Endodermal cell (in vitro differentiated cells): ENCODE measurements around the gene FAF1. TPM values are rescaled to one million over a fixed set of nuclear protein-coding genes. Genes with fewer than 3 reads are reported as not detected.

ENCODE experiments used
- DNase-seq: peaks from one replicate; pipeline ENCODE4 v3.0.0-alpha.2; 2017
- H3K27ac ChIP-seq: 2 replicates; pipeline ENCODE4 v1.5.1; 2013; ENCODE audit warnings: mild to moderate bottlenecking, low read depth, low read length, moderate library complexity
- H3K27me3 ChIP-seq: 2 replicates; pipeline ENCODE4 v1.6.1; 2013; ENCODE audit warnings: mild to moderate bottlenecking, low read length, moderate library complexity; ENCODE audit not compliant: insufficient read depth, control insufficient read depth, poor library complexity, severe bottlenecking
- H3K36me3 ChIP-seq: 2 replicates; pipeline ENCODE4 v1.7.0; 2013; ENCODE audit warnings: mild to moderate bottlenecking, low read length, moderate library complexity; ENCODE audit not compliant: control insufficient read depth, insufficient read depth
- H3K4me1 ChIP-seq: one replicate; pipeline ENCODE4 v1.7.0; 2013; ENCODE audit warnings: low read length; ENCODE audit not compliant: control insufficient read depth, insufficient read depth
- H3K4me3 ChIP-seq: 2 replicates; pipeline ENCODE4 v1.5.1; 2013; ENCODE audit warnings: mild to moderate bottlenecking, low read length, moderate library complexity
- H3K9ac ChIP-seq: 2 replicates; pipeline ENCODE4 v1.6.1; 2013; ENCODE audit warnings: mild to moderate bottlenecking, low read length, moderate library complexity; ENCODE audit not compliant: poor library complexity, severe bottlenecking; ENCODE audit errors: extremely low read depth
- H3K9me3 ChIP-seq: 2 replicates; pipeline ENCODE4 v1.6.1; 2013; ENCODE audit warnings: mild to moderate bottlenecking, low read length, moderate library complexity; ENCODE audit not compliant: control insufficient read depth
- H3K27ac Mint-ChIP-seq: 2 replicates; pipeline ENCODE4 v1.8.0; 2020; ENCODE audit warnings: mixed read lengths
- H3K27me3 Mint-ChIP-seq: 2 replicates; pipeline ENCODE4 v1.8.0; 2021; ENCODE audit warnings: mild to moderate bottlenecking, mixed read lengths; ENCODE audit not compliant: insufficient read depth
- H3K36me3 Mint-ChIP-seq: 2 replicates; pipeline ENCODE4 v1.8.0; 2020; ENCODE audit warnings: low read depth, mixed read lengths
- H3K4me1 Mint-ChIP-seq: 2 replicates; pipeline ENCODE4 v1.8.0; 2020; ENCODE audit warnings: mixed read lengths
- H3K4me3 Mint-ChIP-seq: 2 replicates; pipeline ENCODE4 v1.8.0; 2020; ENCODE audit warnings: mild to moderate bottlenecking, moderate library complexity, mixed read lengths
- H3K9me3 Mint-ChIP-seq: 2 replicates; pipeline ENCODE4 v1.8.0; 2020; ENCODE audit warnings: mild to moderate bottlenecking, mixed read lengths
- WGBS, 2 experiments: methylation state at CpG; one replicate each; pipeline versions ENCODE4 v1.1.5 to v1.1.7; 2013; ENCODE audit warnings: missing lambda C conversion rate in 2 of 2, mixed read lengths in 1 of 2; ENCODE audit not compliant: insufficient coverage in 1 of 2, insufficient read length in 1 of 2; 5-methylcytosine and 5-hydroxymethylcytosine counted together
- total RNA-seq, 2 donors: library from RNA; stranded (reverse); fragmentation: NEBNext Ultra II Directional in 1 of 2; extraction: Animal tissue kit (Norgen Biotek cat#: 25700) in 1 of 2; gene quantifications; 2 replicates in 1 of 2; 3 replicates in 1 of 2; pipeline ENCODE4 v1.2.1, GENCODE V29; 2021
- TF ChIP-seq, protein P1 (sequence below): fragments of 200-600 bp; sonication (generic); conservative IDR thresholded peaks from 2 replicates; pipeline ENCODE4 v1.5.0; 2021; ENCODE audit warnings: antibody characterized with exemption, mild to moderate bottlenecking

Gene FAF1
- total RNA-seq, 2 donors from 2014 or later = 76.4 to 94.4 TPM

DNA sequence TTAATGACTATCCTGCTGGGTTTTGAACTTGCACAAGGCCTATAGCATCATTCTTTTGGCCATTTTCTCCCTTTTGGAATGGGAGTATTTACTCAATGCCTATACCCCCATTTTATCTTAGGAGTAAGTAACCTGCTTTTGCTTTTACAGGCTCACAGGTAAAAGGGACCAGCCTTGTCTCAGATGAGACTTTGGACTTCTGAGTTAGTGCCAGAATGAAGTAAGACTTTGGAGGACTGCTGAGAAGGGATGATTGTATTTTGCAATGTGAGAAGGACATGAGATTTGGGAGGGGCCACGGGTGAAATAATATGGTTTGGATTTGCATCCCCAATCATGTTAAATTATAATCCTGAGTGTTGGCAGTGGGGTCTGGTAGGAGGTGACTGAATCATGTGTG lies 212.7 kb downstream of the FAF1 start:
- Histone ChIP-seq H3K4me3 (no peak overlapping the region), H3K9me3 (no peaks in the 10 kb centered on the region), H3K9ac (no peak overlapping the region), H3K4me1 (peaks cover 4% of the 10 kb centered on the region), H3K36me3 (peaks cover 9% of the 10 kb centered on the region), H3K27ac (no peak overlapping the region), H3K27me3 (no peaks in the 10 kb centered on the region)
- Mint-ChIP-seq H3K36me3 (peaks cover 29% of the 10 kb centered on the region), H3K4me3 (no peak overlapping the region), H3K27ac (no peak overlapping the region), H3K27me3 (no peaks in the 10 kb centered on the region), H3K9me3 (peaks cover 2% of the 10 kb centered on the region), H3K4me1 (peaks cover 14% of the 10 kb centered on the region)
- DNase-seq = no peak
- 100% methylated on average over 1 of the region's 1 CpG for WGBS, 2 experiments
- TF ChIP-seq, protein P1, sequence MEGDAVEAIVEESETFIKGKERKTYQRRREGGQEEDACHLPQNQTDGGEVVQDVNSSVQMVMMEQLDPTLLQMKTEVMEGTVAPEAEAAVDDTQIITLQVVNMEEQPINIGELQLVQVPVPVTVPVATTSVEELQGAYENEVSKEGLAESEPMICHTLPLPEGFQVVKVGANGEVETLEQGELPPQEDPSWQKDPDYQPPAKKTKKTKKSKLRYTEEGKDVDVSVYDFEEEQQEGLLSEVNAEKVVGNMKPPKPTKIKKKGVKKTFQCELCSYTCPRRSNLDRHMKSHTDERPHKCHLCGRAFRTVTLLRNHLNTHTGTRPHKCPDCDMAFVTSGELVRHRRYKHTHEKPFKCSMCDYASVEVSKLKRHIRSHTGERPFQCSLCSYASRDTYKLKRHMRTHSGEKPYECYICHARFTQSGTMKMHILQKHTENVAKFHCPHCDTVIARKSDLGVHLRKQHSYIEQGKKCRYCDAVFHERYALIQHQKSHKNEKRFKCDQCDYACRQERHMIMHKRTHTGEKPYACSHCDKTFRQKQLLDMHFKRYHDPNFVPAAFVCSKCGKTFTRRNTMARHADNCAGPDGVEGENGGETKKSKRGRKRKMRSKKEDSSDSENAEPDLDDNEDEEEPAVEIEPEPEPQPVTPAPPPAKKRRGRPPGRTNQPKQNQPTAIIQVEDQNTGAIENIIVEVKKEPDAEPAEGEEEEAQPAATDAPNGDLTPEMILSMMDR = no peak

DNA sequence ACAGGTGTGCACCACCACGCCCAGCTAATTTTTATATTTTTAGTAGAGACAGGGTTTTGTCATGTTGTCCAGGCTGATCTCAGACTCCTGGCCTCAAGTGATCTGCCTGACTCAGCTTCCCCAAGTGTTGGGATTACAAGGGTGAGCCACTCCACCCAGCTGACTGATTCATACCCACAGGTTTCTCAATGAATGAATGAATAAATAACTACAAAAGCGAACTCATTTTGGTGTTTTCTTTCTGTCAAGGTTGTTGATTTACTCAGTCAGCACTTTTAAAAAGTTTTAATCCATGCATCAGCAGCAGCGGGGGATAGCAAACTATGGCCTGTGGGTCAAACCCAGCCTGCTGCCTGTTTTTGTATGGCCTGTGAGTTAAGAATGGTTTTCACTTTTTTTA lies 217.5 kb downstream of the FAF1 start:
- H3K27ac Mint-ChIP-seq = no peak overlapping the region

DNA sequence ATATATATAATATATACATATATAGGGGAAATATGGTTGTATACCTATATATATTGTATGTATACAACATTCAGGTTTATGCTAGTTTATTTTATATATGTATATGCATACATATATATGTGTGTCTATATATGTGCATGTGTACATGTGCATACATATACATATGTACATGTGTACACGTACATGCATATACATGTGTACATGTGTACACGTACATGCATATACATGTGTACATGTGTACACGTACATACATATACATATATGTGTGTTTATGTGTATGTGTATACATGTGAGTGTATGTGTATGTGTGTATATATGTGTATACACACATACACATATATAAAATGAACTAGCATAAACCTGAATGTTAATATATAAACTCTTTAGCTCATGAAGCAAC lies 220.9 kb downstream of the FAF1 start:
- no peak overlapping the region for H3K27ac Mint-ChIP-seq
- Histone ChIP-seq H3K4me3 (no peak overlapping the region), H3K36me3 (peaks cover 17% of the 10 kb centered on the region), H3K9me3 (no peaks in the 10 kb centered on the region), H3K4me1 (no peaks in the 10 kb centered on the region), H3K27ac (no peak overlapping the region), H3K27me3 (no peaks in the 10 kb centered on the region), H3K9ac (no peak overlapping the region)
- no peaks in the 10 kb centered on the region for H3K27me3 Mint-ChIP-seq
- DNase-seq = no peak
- H3K4me3 Mint-ChIP-seq = no peak overlapping the region
- peaks cover 19% of the 10 kb centered on the region for H3K36me3 Mint-ChIP-seq
- 83% methylated on average over 2 of the region's 3 CpGs; no CpG with 5 or more reads in 1 of the 2 experiments for WGBS, 2 experiments
- no peaks in the 10 kb centered on the region for H3K9me3 Mint-ChIP-seq
- TF ChIP-seq, protein P1 = no peak
- H3K4me1 Mint-ChIP-seq = no peaks in the 10 kb centered on the region

More for the DNA sequence above, 217.5 kb downstream of the FAF1 start:
- H3K36me3 Mint-ChIP-seq = peaks cover 32% of the 10 kb centered on the region
- DNase-seq = no peak
- H3K4me1 Mint-ChIP-seq = peaks cover 11% of the 10 kb centered on the region
- peaks cover 4% of the 10 kb centered on the region for H3K4me1 ChIP-seq
- no peak overlapping the region for H3K4me3 Mint-ChIP-seq
- peaks cover 16% of the 10 kb centered on the region for H3K36me3 ChIP-seq
- H3K9me3 ChIP-seq = no peaks in the 10 kb centered on the region
- H3K27ac ChIP-seq = no peak overlapping the region
- TF ChIP-seq, protein P1 = no peak
- H3K27me3 ChIP-seq = no peaks in the 10 kb centered on the region
- no peaks in the 10 kb centered on the region for H3K27me3 Mint-ChIP-seq
- H3K4me3 ChIP-seq = no peak overlapping the region
- H3K9me3 Mint-ChIP-seq = peaks cover 2% of the 10 kb centered on the region
- WGBS, 2 experiments = 94 to 95% methylated on average over 2 to 3 of the region's 3 CpGs
- H3K9ac ChIP-seq = no peak overlapping the region
